GM12878 (cell line): ENCODE measurements around the gene CLNK. TPM values are rescaled to one million over a fixed set of nuclear protein-coding genes. Genes with fewer than 3 reads are reported as not detected.
A peak's percentile ranks its signal among the peaks of the same experiment; 100 is the strongest.

Experiments
- BACH1 ChIP-seq: fragments of 450-650 bp; IDR thresholded peaks from 2 replicates; pipeline ENCODE4 v1.6.1; 2017; ENCODE audit warnings: mild to moderate bottlenecking, borderline replicate concordance
- BCL11A ChIP-seq: IDR thresholded peaks from 2 replicates; pipeline ENCODE4 v1.6.1; 2011; ENCODE audit warnings: low read depth, low read length
- BHLHE40 ChIP-seq, 2 experiments: fragments of 450-650 bp in 1 of 2; IDR thresholded peaks; 2 replicates each; pipeline ENCODE4 v1.6.1; 2011 to 2017; ENCODE audit warnings: low read depth in 2 of 2, borderline replicate concordance in 1 of 2, improper control_type of control experiment in 1 of 2, low read length in 1 of 2, mild to moderate bottlenecking in 1 of 2
- CBX3 ChIP-seq: fragments of 200-600 bp; sonication (generic); IDR thresholded peaks from 2 replicates; pipeline ENCODE4 v1.6.1; 2016; ENCODE audit warnings: low read depth, borderline replicate concordance
- ELK1 ChIP-seq: IDR thresholded peaks from 2 replicates; pipeline ENCODE4 v1.6.1; 2012; ENCODE audit warnings: low read depth, low read length, improper control_type of control experiment
- GABPA ChIP-seq: IDR thresholded peaks from 2 replicates; pipeline ENCODE4 v1.6.1; 2014; ENCODE audit warnings: antibody characterized with exemption, low read depth, mild to moderate bottlenecking, inconsistent platforms
- HDAC6 ChIP-seq: fragments of 200-600 bp; sonication (generic); IDR thresholded peaks from one replicate; pipeline ENCODE4 v1.8.0; 2017; ENCODE audit warnings: antibody characterized with exemption; ENCODE audit not compliant: unreplicated experiment
- KLF5 ChIP-seq: fragments of 450-650 bp; IDR thresholded peaks from 2 replicates; pipeline ENCODE4 v1.6.1; 2014; ENCODE audit warnings: mild to moderate bottlenecking; ENCODE audit not compliant: partially characterized antibody
- NR2F1 ChIP-seq: fragments of 450-650 bp; conservative IDR thresholded peaks from 2 replicates; pipeline ENCODE4 v1.6.1; 2017; ENCODE audit warnings: mild to moderate bottlenecking
- RAD51 ChIP-seq: fragments of 450-650 bp; IDR thresholded peaks from 2 replicates; pipeline ENCODE4 v1.6.1; 2016; ENCODE audit warnings: moderate library complexity, mild to moderate bottlenecking, inconsistent platforms
- RCOR1 ChIP-seq: conservative IDR thresholded peaks from 2 replicates; pipeline ENCODE4 v1.6.1; 2012; ENCODE audit warnings: low read depth, low read length, improper control_type of control experiment
- TCF3 ChIP-seq: IDR thresholded peaks from 2 replicates; pipeline ENCODE4 v1.6.1; 2012; ENCODE audit warnings: low read depth, mild to moderate bottlenecking, low read length, borderline replicate concordance; ENCODE audit not compliant: insufficient read depth
- YY1 ChIP-seq: IDR thresholded peaks from 2 replicates; pipeline ENCODE4 v1.6.1; 2011; ENCODE audit warnings: low read depth, mild to moderate bottlenecking, low read length
- ZBTB33 ChIP-seq: fragments of 450-650 bp; IDR thresholded peaks from 2 replicates; pipeline ENCODE4 v1.6.1; 2017; ENCODE audit warnings: mild to moderate bottlenecking
- ZNF207 ChIP-seq: fragments of 450-650 bp; IDR thresholded peaks from 2 replicates; pipeline ENCODE4 v1.6.1; 2014; ENCODE audit warnings: antibody characterized with exemption, mild to moderate bottlenecking, borderline replicate concordance
- ZNF592 ChIP-seq: fragments of 450-650 bp; IDR thresholded peaks from 2 replicates; pipeline ENCODE4 v1.6.1; 2017; ENCODE audit warnings: mild to moderate bottlenecking, moderate library complexity
- polyA plus RNA-seq, 11 experiments: library from polyadenylated mRNA; depleted of rRNA in 4 of 11; unstranded in 6 of 11; stranded (reverse) in 5 of 11; fragments of >200 nt; fragmentation: Nextera tagmentation in 4 of 11; fragmentation: Illumina TruSeq in 1 of 11; extraction: Ambion mirVana in 4 of 11; extraction: Trizol in 1 of 11; gene quantifications; 1 replicate in 1 of 11; 2 replicates in 10 of 11; pipeline versions ENCODE4 v1.2.1 to v1.2.3, GENCODE V29; 2011 to 2016; ENCODE audit warnings: inconsistent platforms in 2 of 11, missing spikeins in 2 of 11, low read depth in 1 of 11
- total RNA-seq, 4 experiments: library from RNA; depleted of rRNA in 3 of 4; stranded (reverse); fragments of >200 nt in 3 of 4; fragmentation: Illumina TruSeq in 1 of 4; extraction: Trizol in 1 of 4; gene quantifications; 2 replicates each; pipeline versions ENCODE4 v1.2.1 to v1.2.3, GENCODE V29; 2013 to 2021
- TF ChIP-seq, protein P1 (sequence below): fragments of 450-650 bp; IDR thresholded peaks from 2 replicates; pipeline ENCODE4 v1.6.1; 2017; ENCODE audit warnings: mild to moderate bottlenecking, low read depth, inconsistent platforms; ENCODE audit not compliant: poor library complexity, severe bottlenecking
- TF ChIP-seq, protein P2 (sequence below): fragments of 150-350 bp; IDR thresholded peaks from 2 replicates; pipeline ENCODE4 v1.6.1; 2014; ENCODE audit warnings: mild to moderate bottlenecking, low read depth, low read length
- TF ChIP-seq, protein P3 (sequence below): IDR thresholded peaks from 2 replicates; pipeline ENCODE4 v1.6.1; 2012; ENCODE audit warnings: low read depth, low read length, improper control_type of control experiment

Gene CLNK
- total and polyA plus RNA-seq, 10 of the 15 experiments (the other 5 are each of a cell fraction or from before 2014, with no cell fraction given) = 2.1 to 14.3 (median 2.7) TPM

GRCh38 chr4:10684631-10685030, at the start of gene CLNK (continued):
- TF ChIP-seq, protein P1, sequence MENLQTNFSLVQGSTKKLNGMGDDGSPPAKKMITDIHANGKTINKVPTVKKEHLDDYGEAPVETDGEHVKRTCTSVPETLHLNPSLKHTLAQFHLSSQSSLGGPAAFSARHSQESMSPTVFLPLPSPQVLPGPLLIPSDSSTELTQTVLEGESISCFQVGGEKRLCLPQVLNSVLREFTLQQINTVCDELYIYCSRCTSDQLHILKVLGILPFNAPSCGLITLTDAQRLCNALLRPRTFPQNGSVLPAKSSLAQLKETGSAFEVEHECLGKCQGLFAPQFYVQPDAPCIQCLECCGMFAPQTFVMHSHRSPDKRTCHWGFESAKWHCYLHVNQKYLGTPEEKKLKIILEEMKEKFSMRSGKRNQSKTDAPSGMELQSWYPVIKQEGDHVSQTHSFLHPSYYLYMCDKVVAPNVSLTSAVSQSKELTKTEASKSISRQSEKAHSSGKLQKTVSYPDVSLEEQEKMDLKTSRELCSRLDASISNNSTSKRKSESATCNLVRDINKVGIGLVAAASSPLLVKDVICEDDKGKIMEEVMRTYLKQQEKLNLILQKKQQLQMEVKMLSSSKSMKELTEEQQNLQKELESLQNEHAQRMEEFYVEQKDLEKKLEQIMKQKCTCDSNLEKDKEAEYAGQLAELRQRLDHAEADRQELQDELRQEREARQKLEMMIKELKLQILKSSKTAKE = no peak
- TF ChIP-seq HDAC6 (no peak), YY1 (no peak), ZNF207 (no peak), RAD51 (no peak), TCF3 (no peak), CBX3 (no peak), ZBTB33 (no peak), BACH1 (no peak), RCOR1 (no peak), BCL11A (peak; percentile 22; the same call in 1 of the 2 replicates), ELK1 (no peak), NR2F1 (peak; percentile 92), ZNF592 (no peak), GABPA (no peak), KLF5 (no peak), BHLHE40 (IDR thresholded peaks at IDR 0.05; ENCODE audit: borderline replicate concordance in 1 of 2, low read depth in 2 of 2, low read length in 1 of 2) (no peak)
- TF ChIP-seq, protein P2, sequence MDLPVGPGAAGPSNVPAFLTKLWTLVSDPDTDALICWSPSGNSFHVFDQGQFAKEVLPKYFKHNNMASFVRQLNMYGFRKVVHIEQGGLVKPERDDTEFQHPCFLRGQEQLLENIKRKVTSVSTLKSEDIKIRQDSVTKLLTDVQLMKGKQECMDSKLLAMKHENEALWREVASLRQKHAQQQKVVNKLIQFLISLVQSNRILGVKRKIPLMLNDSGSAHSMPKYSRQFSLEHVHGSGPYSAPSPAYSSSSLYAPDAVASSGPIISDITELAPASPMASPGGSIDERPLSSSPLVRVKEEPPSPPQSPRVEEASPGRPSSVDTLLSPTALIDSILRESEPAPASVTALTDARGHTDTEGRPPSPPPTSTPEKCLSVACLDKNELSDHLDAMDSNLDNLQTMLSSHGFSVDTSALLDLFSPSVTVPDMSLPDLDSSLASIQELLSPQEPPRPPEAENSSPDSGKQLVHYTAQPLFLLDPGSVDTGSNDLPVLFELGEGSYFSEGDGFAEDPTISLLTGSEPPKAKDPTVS = no peak
- TF ChIP-seq, protein P3, sequence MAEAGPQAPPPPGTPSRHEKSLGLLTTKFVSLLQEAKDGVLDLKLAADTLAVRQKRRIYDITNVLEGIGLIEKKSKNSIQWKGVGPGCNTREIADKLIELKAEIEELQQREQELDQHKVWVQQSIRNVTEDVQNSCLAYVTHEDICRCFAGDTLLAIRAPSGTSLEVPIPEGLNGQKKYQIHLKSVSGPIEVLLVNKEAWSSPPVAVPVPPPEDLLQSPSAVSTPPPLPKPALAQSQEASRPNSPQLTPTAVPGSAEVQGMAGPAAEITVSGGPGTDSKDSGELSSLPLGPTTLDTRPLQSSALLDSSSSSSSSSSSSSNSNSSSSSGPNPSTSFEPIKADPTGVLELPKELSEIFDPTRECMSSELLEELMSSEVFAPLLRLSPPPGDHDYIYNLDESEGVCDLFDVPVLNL = no peak
